Vagina (tissue), 2 donors: Measurements from ENCODE around the gene VMP1. TPM values are rescaled to one million over a fixed set of nuclear protein-coding genes. Genes with fewer than 3 reads are reported as not detected.
"Not testable (repeated sequence)": the region's sequence is repeated elsewhere in the genome, so short reads cannot be mapped to it uniquely, and the experiment has no call there.

Experiments used
- DNase-seq, 2 donors: peaks; one replicate each; pipeline ENCODE4 v3.0.0-alpha.2; 2017; ENCODE audit errors: extremely low spot score in 2 of 2
- H3K27ac ChIP-seq: fragments of 200-600 bp; sonication (generic); one replicate; pipeline ENCODE4 v1.5.1; 2019
- H3K27me3 ChIP-seq: fragments of 200-600 bp; sonication (generic); one replicate; pipeline ENCODE4 v1.5.1; 2019
- H3K36me3 ChIP-seq, 2 donors: fragments of 200-600 bp; sonication (generic); one replicate each; pipeline ENCODE4 v1.5.1; 2017 to 2019
- H3K4me1 ChIP-seq: fragments of 200-600 bp; sonication (generic); one replicate; pipeline ENCODE4 v1.5.1; 2019
- H3K4me3 ChIP-seq, 2 donors: fragments of 200-600 bp; sonication (generic); 1 replicate in 1 of 2; 2 replicates in 1 of 2; pipeline ENCODE4 v1.5.1; 2016 to 2019
- H3K9me3 ChIP-seq: fragments of 200-600 bp; sonication (generic); one replicate; pipeline ENCODE4 v1.5.1; 2019
- POLR2A ChIP-seq, 2 donors: fragments of 450-650 bp; IDR thresholded peaks; one replicate each; pipeline ENCODE4 v1.6.1; 2017; ENCODE audit warnings: antibody characterized with exemption in 2 of 2, mild to moderate bottlenecking in 2 of 2, moderate library complexity in 2 of 2
- POLR2AphosphoS5 ChIP-seq, 2 donors: sonication (generic); formaldehyde crosslinking; IDR thresholded peaks; one replicate each; pipeline ENCODE4 v1.9.0; 2017; ENCODE audit warnings: antibody characterized with exemption in 2 of 2, mild to moderate bottlenecking in 2 of 2, low read depth in 1 of 2; ENCODE audit not compliant: insufficient read depth in 1 of 2
- intact Hi-C: fragments of 100-400 bp; cut with DNase I; formaldehyde crosslinking; loops from one replicate; pipeline ENCODE4 v1.15.1; 2023
- total RNA-seq: library from RNA; depleted of rRNA; stranded (reverse); fragments of >200 nt; gene quantifications from one replicate; pipeline ENCODE4 v1.2.3, GENCODE V29; 2016
- TF ChIP-seq, protein P1 (sequence below), 3 experiments: fragments of 450-650 bp in 2 of 3; fragments of 200-600 bp in 1 of 3; sonication (generic) in 1 of 3; IDR thresholded peaks; one replicate each; pipeline ENCODE4 v1.5.1; 2017 to 2019; ENCODE audit warnings: antibody characterized with exemption in 3 of 3, mild to moderate bottlenecking in 2 of 3, moderate library complexity in 2 of 3

VMP1 gene
- total RNA-seq, 1 donor from 2014 or later = 380 TPM

DNA sequence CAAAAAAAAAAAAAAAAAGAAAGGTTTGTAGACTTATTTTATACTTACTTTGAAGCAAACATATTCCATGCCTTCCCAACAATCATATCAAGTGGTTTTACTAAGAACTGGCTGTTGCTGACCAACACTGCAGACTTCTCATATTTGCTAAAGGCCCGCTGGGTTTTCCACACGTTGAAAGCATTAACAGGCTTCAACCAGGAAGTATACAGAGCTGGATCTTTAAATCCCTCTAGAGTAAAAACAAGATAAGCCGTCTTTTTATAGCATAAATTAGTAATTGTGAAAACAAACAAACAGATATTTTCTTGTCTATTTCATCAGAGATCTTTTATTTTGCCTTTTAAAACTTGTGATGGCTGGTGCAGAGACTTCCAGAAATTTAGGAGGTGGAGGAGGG lies 156.2 kb downstream of the VMP1 start:
- Histone ChIP-seq H3K4me3 (no peak overlapping the region), H3K36me3 (peaks cover 0 to 18% of the 10 kb centered on the region in 2 donors), H3K4me1 (peaks cover 7% of the 10 kb centered on the region), H3K27me3 (no peaks in the 10 kb centered on the region), H3K27ac (no peak overlapping the region), H3K9me3 (no peaks in the 10 kb centered on the region)
- TF ChIP-seq, protein P1, sequence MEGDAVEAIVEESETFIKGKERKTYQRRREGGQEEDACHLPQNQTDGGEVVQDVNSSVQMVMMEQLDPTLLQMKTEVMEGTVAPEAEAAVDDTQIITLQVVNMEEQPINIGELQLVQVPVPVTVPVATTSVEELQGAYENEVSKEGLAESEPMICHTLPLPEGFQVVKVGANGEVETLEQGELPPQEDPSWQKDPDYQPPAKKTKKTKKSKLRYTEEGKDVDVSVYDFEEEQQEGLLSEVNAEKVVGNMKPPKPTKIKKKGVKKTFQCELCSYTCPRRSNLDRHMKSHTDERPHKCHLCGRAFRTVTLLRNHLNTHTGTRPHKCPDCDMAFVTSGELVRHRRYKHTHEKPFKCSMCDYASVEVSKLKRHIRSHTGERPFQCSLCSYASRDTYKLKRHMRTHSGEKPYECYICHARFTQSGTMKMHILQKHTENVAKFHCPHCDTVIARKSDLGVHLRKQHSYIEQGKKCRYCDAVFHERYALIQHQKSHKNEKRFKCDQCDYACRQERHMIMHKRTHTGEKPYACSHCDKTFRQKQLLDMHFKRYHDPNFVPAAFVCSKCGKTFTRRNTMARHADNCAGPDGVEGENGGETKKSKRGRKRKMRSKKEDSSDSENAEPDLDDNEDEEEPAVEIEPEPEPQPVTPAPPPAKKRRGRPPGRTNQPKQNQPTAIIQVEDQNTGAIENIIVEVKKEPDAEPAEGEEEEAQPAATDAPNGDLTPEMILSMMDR (IDR thresholded peaks at IDR 0.05) = no peak
- no peak for TF ChIP-seq POLR2A (IDR thresholded peaks at IDR 0.05)
- TF ChIP-seq POLR2AphosphoS5 (IDR thresholded peaks at IDR 0.05; ENCODE audit: insufficient read depth in 1 of 2, low read depth in 1 of 2) = no peak
- no peak for DNase-seq
- intact Hi-C loops = no loop called here

DNA sequence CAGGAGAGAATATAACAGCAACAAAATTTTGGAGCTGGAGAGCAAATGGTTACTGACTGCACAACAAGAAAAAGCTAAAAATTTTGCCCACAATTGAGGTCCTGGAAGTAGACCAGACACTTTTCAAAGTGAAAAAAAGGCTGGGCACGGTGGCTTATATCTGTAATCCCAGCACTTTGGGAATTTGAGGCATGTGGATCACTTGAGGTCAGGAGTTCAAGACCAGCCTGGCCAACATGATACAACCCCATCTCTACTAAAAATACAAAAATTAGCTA lies 162.4 kb downstream of the VMP1 start:
- no peaks in the 10 kb centered on the region for H3K9me3 ChIP-seq
- no peak overlapping the region for H3K4me3 ChIP-seq
- no peak for TF ChIP-seq POLR2AphosphoS5 (IDR thresholded peaks at IDR 0.05; ENCODE audit: insufficient read depth in 1 of 2, low read depth in 1 of 2)
- TF ChIP-seq POLR2A (IDR thresholded peaks at IDR 0.05) = no peak
- TF ChIP-seq, protein P1 (IDR thresholded peaks at IDR 0.05) = no peak
- H3K4me1 ChIP-seq = no peaks in the 10 kb centered on the region
- peaks cover 0 to 16% of the 10 kb centered on the region in 2 donors for H3K36me3 ChIP-seq
- no peaks in the 10 kb centered on the region for H3K27me3 ChIP-seq
- intact Hi-C loops = loop anchor here (5.0 kb wide), 1 partner anchor 118 kb away; no protein-coding TSS in a partner anchor
- H3K27ac ChIP-seq = no peak overlapping the region
- DNase-seq = no peak

GRCh38 chr17:59870482-59870881 lies 163.0 kb downstream of the VMP1 start:
- TF ChIP-seq POLR2AphosphoS5 (IDR thresholded peaks at IDR 0.05; ENCODE audit: insufficient read depth in 1 of 2, low read depth in 1 of 2) (no peak), POLR2A (IDR thresholded peaks at IDR 0.05) (no peak)
- TF ChIP-seq, protein P1 (IDR thresholded peaks at IDR 0.05) = no peak
- intact Hi-C loops = no loop called here
- no peaks in the 10 kb centered on the region for H3K4me1 ChIP-seq
- DNase-seq = no peak
- H3K4me3 ChIP-seq = no peak overlapping the region
- no peaks in the 10 kb centered on the region for H3K9me3 ChIP-seq
- peaks cover 0 to 16% of the 10 kb centered on the region in 2 donors for H3K36me3 ChIP-seq
- no peaks in the 10 kb centered on the region for H3K27me3 ChIP-seq
- H3K27ac ChIP-seq = no peak overlapping the region

- Histone ChIP-seq H3K27me3 (no peaks in the 10 kb centered on the region), H3K9me3 (no peaks in the 10 kb centered on the region), H3K4me3 (no peak overlapping the region), H3K27ac (no peak overlapping the region), H3K4me1 (no peaks in the 10 kb centered on the region), H3K36me3 (peaks cover 0 to 27% of the 10 kb centered on the region in 2 donors)
- intact Hi-C loops = no loop called here
- DNase-seq = no peak
- TF ChIP-seq POLR2AphosphoS5 (IDR thresholded peaks at IDR 0.05; ENCODE audit: insufficient read depth in 1 of 2, low read depth in 1 of 2) (no peak), POLR2A (IDR thresholded peaks at IDR 0.05) (no peak)
- TF ChIP-seq, protein P1 (IDR thresholded peaks at IDR 0.05) = no peak
Measured at GRCh38 chr17:59872351-59872750, 164.9 kb downstream of the VMP1 start.

GRCh38 chr17:59873414-59873813 lies 166.0 kb downstream of the VMP1 start:
- H3K9me3 ChIP-seq, H3K4me1 ChIP-seq, intact Hi-C loops, DNase-seq, H3K27ac ChIP-seq, H3K27me3 ChIP-seq, H3K4me3 ChIP-seq: not testable (repeated sequence)
- H3K36me3 ChIP-seq = peaks cover 0 to 36% of the 10 kb centered on the region in 2 donors

- TF ChIP-seq POLR2AphosphoS5 (IDR thresholded peaks at IDR 0.05; ENCODE audit: insufficient read depth in 1 of 2, low read depth in 1 of 2) (no peak), POLR2A (IDR thresholded peaks at IDR 0.05) (no peak)
- TF ChIP-seq, protein P1 (IDR thresholded peaks at IDR 0.05) = no peak
- Histone ChIP-seq H3K36me3 (peaks cover 0 to 45% of the 10 kb centered on the region in 2 donors), H3K4me1 (no peaks in the 10 kb centered on the region), H3K27me3 (no peaks in the 10 kb centered on the region), H3K27ac (no peak overlapping the region), H3K9me3 (no peaks in the 10 kb centered on the region), H3K4me3 (no peak overlapping the region)
- no peak for DNase-seq
- intact Hi-C loops = no loop called here
Measured at GRCh38 chr17:59874376-59874775, 166.9 kb downstream of the VMP1 start.
